CD4-positive, CD25-positive, alpha-beta regulatory T cell (primary cell): Measurements from ENCODE around the gene VAMP1. TPM values are rescaled to one million over a fixed set of nuclear protein-coding genes. Genes with fewer than 3 reads are reported as not detected.
"Not testable (repeated sequence)": the region's sequence is repeated elsewhere in the genome, so short reads cannot be mapped to it uniquely, and the experiment has no call there.

ENCODE experiments used
- ATAC-seq, 2 donors: fragments of 150-1000 bp; cut with Tn5 transposase; one replicate each; pipeline ENCODE4 v1.10.0; 2021; ENCODE audit warnings: low read depth in 2 of 2, moderate number of reproducible peaks in 2 of 2, moderate library complexity in 1 of 2
- DNase-seq, 3 donors: peaks; one replicate each; pipeline versions ENCODE4 v3.0.0 to v3.0.0-alpha.2; 2012 to 2022; ENCODE audit warnings: mixed read lengths in 1 of 3
- H3K27ac ChIP-seq: one replicate; pipeline ENCODE4 v1.7.0; 2013; ENCODE audit warnings: mild to moderate bottlenecking, low read length; ENCODE audit not compliant: insufficient read depth, poor library complexity, severe bottlenecking
- H3K27me3 ChIP-seq: one replicate; pipeline ENCODE4 v1.7.0; 2013; ENCODE audit warnings: low read length; ENCODE audit not compliant: control insufficient read depth, insufficient read depth
- H3K36me3 ChIP-seq: one replicate; pipeline ENCODE4 v1.7.0; 2013; ENCODE audit warnings: mild to moderate bottlenecking, low read length, moderate library complexity; ENCODE audit not compliant: control insufficient read depth, insufficient read depth
- H3K4me1 ChIP-seq: 2 replicates; pipeline ENCODE4 v1.7.0; 2013; ENCODE audit warnings: mild to moderate bottlenecking, low read length; ENCODE audit not compliant: insufficient read depth, control insufficient read depth, poor library complexity, severe bottlenecking
- H3K4me3 ChIP-seq: one replicate; pipeline ENCODE4 v1.7.0; 2013; ENCODE audit warnings: low read depth, mild to moderate bottlenecking, low read length, moderate library complexity
- H3K9me3 ChIP-seq, 2 experiments: 1 replicate in 1 of 2; 2 replicates in 1 of 2; pipeline ENCODE4 v1.7.0; 2013; ENCODE audit warnings: low read length in 2 of 2, mild to moderate bottlenecking in 1 of 2, moderate library complexity in 1 of 2; ENCODE audit not compliant: control insufficient read depth in 2 of 2
- H3K27ac Mint-ChIP-seq, 3 donors: one replicate each; pipeline ENCODE4 v1.8.0; 2020 to 2022; ENCODE audit warnings: mild to moderate bottlenecking in 3 of 3, mixed read lengths in 3 of 3, moderate library complexity in 2 of 3
- H3K27me3 Mint-ChIP-seq: one replicate; pipeline ENCODE4 v1.8.0; 2022; ENCODE audit warnings: mild to moderate bottlenecking, mixed read lengths
- H3K36me3 Mint-ChIP-seq: one replicate; pipeline ENCODE4 v1.8.0; 2020; ENCODE audit warnings: mixed read lengths
- H3K4me1 Mint-ChIP-seq, 4 donors: one replicate each; pipeline ENCODE4 v1.8.0; 2020 to 2022; ENCODE audit warnings: mixed read lengths in 4 of 4, mild to moderate bottlenecking in 1 of 4
- H3K4me3 Mint-ChIP-seq, 4 donors: one replicate each; pipeline ENCODE4 v1.8.0; 2020 to 2022; ENCODE audit warnings: mild to moderate bottlenecking in 4 of 4, mixed read lengths in 4 of 4, moderate library complexity in 3 of 4
- H3K9me3 Mint-ChIP-seq, 7 donors: one replicate each; pipeline ENCODE4 v1.8.0; 2020 to 2022; ENCODE audit warnings: mixed read lengths in 7 of 7, mild to moderate bottlenecking in 3 of 7, moderate library complexity in 2 of 7
- polyA plus RNA-seq, 4 donors: library from polyadenylated mRNA; unstranded; fragments of 300-500 nt; fragmentation: Illumina TruSeq; gene quantifications; one replicate each; pipeline ENCODE4 v1.2.3, GENCODE V29; 2021
- total RNA-seq: library from RNA; stranded (reverse); gene quantifications from one replicate; pipeline ENCODE4 v1.2.3, GENCODE V29; 2022

VAMP1 gene
- total and polyA plus RNA-seq, 5 donors from 2014 or later, result 9.8 to 67.3 (median 13.6) TPM

DNA sequence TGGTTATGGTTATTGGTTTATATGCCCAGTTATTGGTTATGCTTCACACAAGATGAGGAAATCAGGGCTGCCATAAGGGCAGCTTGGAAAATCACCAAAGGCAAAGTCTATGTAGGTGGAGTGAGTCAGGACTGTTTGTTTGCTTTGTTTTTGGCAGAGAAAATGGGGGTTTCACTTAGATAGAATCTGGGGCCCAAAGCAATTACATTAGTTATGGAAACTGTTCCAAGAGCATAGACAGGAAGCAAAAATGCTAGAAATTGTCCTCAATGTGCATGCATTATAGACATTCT, 2.2 kb downstream of the VAMP1 start:
- H3K9me3 ChIP-seq, result no peaks in the 10 kb centered on the region
- ATAC-seq, result no peak
- H3K9me3 Mint-ChIP-seq, result no peaks in the 10 kb centered on the region
- H3K4me3 ChIP-seq, result peak overlapping the region; percentile 95
- H3K36me3 ChIP-seq, result peaks cover 22% of the 10 kb centered on the region
- peaks cover 34% of the 10 kb centered on the region for H3K36me3 Mint-ChIP-seq
- H3K27me3 ChIP-seq, result no peaks in the 10 kb centered on the region
- peak overlapping the region; percentile 48 to 95 (median 92) for H3K27ac Mint-ChIP-seq
- peaks cover 4% of the 10 kb centered on the region for H3K27me3 Mint-ChIP-seq
- H3K27ac ChIP-seq, result peak overlapping the region; percentile 48
- H3K4me1 Mint-ChIP-seq, result peaks cover 23 to 68% (median 57%) of the 10 kb centered on the region in 4 donors
- peak overlapping the region; percentile 91 to 99 (median 96) for H3K4me3 Mint-ChIP-seq
- DNase-seq, result no peak
- peaks cover 63% of the 10 kb centered on the region for H3K4me1 ChIP-seq

DNA sequence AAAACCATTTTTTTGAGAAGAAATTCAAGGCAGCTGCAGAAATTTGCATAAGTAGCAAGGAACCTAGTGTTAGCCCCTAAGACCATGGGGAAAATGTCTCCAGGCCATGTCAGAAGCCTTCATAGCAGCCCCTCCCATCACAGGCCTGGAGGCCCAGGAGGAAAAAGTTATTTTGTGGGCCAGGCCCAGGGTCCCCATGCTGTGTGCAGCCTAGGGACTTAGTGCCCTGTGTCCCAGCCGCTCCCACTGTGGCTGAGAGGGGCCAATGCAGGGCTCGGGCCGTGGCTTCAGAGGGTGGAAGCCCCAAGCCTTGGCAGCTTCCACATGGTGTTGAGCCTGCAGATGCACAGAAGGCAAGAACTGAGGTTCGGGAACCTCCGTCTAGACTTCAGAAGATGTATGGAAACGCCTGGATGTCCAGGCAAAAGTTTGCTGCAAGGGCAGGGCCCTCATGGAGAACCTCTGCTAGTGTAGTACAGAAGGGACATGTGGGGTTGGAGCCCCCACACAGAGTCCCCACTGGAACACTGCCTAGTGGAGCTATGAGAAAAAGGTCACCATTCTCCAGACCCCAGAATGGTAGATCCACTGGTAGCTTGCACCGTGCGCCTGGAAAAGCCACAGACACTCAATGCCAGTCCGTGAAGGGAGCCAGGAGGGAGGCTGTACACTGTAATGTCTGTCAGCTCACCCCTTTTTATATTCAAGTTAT, 2.8 kb downstream of the VAMP1 start:
- Mint-ChIP-seq H3K27ac (peak overlapping the region; percentile 82 to 95 (median 92)), H3K4me1 (peaks cover 27 to 73% (median 62%) of the 10 kb centered on the region in 4 donors), H3K4me3 (peak overlapping the region; percentile 91 to 99 (median 96)), H3K36me3 (peaks cover 35% of the 10 kb centered on the region)
- H3K27me3 Mint-ChIP-seq, H3K9me3 ChIP-seq, ATAC-seq, DNase-seq, H3K9me3 Mint-ChIP-seq, H3K27me3 ChIP-seq: not testable (repeated sequence)
- H3K27ac ChIP-seq, result peak overlapping the region; percentile 48
- peaks cover 22% of the 10 kb centered on the region for H3K36me3 ChIP-seq
- H3K4me1 ChIP-seq, result peaks cover 68% of the 10 kb centered on the region
- H3K4me3 ChIP-seq, result peak overlapping the region; percentile 95

DNA sequence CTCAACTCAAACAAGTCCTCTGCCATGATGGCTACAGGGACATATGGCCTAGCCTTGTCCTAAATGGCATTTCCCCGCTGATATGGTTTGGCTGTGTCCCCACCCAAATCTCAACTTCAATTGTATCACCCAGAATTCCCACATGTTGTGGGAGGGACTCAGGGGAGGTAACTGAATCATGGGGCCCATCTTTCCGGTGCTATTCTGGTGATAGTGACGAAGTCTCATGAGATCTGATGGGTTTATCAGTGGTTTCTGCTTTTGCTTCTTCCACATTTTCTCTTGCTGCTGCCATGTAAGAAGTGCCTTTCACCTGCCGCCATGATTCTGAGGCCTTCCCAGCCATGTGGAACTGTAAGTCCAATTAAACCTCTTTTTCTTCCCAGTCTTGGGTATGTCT, 3.7 kb downstream of the VAMP1 start:
- H3K27me3 ChIP-seq, H3K27ac ChIP-seq, ATAC-seq: not testable (repeated sequence)

DNA sequence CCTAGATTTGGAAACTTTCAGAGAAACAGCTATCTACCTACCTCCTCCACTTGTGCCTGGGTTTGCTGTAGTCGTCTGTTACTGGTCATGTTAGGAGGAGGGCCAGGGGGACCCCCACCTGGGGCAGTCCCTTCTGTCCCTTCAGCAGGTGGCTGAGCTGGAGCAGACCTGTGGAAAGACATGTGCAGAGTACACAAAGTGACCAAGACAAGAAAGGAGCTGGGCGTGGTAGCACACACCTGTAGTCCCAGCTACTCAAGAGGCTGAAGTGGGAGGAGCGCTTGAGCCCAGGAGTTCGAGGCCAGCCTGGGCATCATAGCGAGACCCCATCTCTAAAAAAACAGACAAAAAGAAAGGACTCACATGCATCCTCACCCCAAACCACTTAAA, 4.3 kb downstream of the VAMP1 start:
- Histone ChIP-seq H3K9me3 (no peaks in the 10 kb centered on the region), H3K4me1 (peaks cover 81% of the 10 kb centered on the region), H3K4me3 (no peak overlapping the region), H3K36me3 (peaks cover 25% of the 10 kb centered on the region), H3K27ac (peak overlapping the region; percentile 96), H3K27me3 (no peaks in the 10 kb centered on the region)
- peaks cover 43% of the 10 kb centered on the region for H3K36me3 Mint-ChIP-seq
- H3K27me3 Mint-ChIP-seq, result no peaks in the 10 kb centered on the region
- no peak for ATAC-seq
- no peak for DNase-seq
- peak overlapping the region; percentile 77 to 98 (median 95) for H3K27ac Mint-ChIP-seq
- peaks cover 34 to 86% (median 74%) of the 10 kb centered on the region in 4 donors for H3K4me1 Mint-ChIP-seq
- peak overlapping the region in 3 of 4 donors; percentile 21 to 40 (median 25) for H3K4me3 Mint-ChIP-seq
- H3K9me3 Mint-ChIP-seq, result no peaks in the 10 kb centered on the region

More for the DNA sequence above, 3.7 kb downstream of the VAMP1 start:
- DNase-seq, H3K9me3 Mint-ChIP-seq, H3K9me3 ChIP-seq, H3K27me3 Mint-ChIP-seq, H3K4me3 ChIP-seq: not testable (repeated sequence)
- peaks cover 78% of the 10 kb centered on the region for H3K4me1 ChIP-seq
- H3K36me3 ChIP-seq, result peaks cover 22% of the 10 kb centered on the region
- Mint-ChIP-seq H3K36me3 (peaks cover 41% of the 10 kb centered on the region), H3K4me3 (peak overlapping the region in 3 of 4 donors; percentile 26 to 68 (median 62)), H3K4me1 (peaks cover 33 to 83% (median 70%) of the 10 kb centered on the region in 4 donors), H3K27ac (peak overlapping the region; percentile 64 to 82 (median 75))

DNA sequence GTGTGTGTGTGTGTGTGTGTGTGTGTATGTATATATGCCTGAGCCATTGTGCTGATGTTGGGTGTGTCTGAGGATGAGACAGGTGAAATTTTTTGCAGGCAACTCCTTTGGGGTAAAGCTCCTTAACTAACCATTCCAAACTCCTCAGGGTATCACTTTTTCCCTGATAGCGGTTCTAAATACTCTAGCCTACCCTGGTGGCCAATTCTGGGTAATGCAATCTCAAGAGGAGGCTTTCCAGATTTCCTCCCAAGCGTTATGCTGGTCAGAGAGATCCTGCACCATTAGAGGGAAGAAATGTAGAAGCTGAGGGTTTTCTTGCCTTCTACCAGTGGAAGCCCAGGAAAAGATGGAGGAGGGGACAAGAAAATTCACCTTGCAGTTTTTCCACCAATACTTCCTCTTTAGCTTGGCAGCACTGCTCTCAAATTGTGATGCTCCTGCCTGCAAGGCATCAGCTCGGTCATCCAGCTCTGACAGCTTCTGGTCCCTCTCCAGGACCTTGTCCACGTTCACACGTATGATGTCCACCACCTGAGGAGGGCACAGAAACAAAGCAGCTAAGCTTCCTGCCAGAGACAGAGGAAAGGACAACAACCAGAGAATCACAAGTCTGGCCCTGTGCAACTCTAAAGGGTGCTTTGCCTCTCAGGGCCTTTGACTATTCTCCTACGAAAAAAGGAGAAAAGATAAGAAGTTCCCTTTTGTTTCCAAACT, 4.9 kb downstream of the VAMP1 start:
- DNase-seq (peak in 2 of 3 donors; percentile 63 to 71), ATAC-seq (no peak)
- Mint-ChIP-seq H3K27ac (peak overlapping the region; percentile 91 to 98 (median 95)), H3K4me3 (peak overlapping the region; percentile 22 to 86 (median 73)), H3K36me3 (peaks cover 48% of the 10 kb centered on the region), H3K9me3 (no peaks in the 10 kb centered on the region), H3K27me3 (no peaks in the 10 kb centered on the region), H3K4me1 (peaks cover 39 to 89% (median 78%) of the 10 kb centered on the region in 4 donors)
- Histone ChIP-seq H3K27ac (peak overlapping the region; percentile 96), H3K9me3 (no peaks in the 10 kb centered on the region), H3K27me3 (no peaks in the 10 kb centered on the region), H3K4me3 (no peak overlapping the region), H3K36me3 (peaks cover 29% of the 10 kb centered on the region), H3K4me1 (peaks cover 84% of the 10 kb centered on the region)

DNA sequence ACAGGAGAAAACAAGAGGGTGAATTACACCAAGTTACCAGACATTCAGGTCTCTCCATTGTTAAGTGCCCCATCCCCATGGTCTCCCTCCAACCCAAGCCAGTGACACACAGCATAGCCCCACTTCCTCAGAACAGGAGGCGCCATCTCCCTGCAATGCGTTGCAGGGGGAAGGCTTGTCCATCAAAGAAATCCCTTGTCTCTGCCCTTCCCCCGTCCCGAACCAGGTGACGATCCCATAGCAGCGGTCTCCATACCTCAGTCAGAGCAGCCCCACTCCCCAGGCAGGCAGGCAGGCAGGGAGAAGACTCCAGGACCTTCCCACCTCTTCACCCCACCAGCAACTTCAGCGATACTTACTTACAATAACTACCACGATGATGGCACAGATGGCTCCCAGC, 5.9 kb downstream of the VAMP1 start:
- Mint-ChIP-seq H3K27ac (peak overlapping the region; percentile 95 to 99 (median 96)), H3K36me3 (peaks cover 49% of the 10 kb centered on the region), H3K9me3 (no peaks in the 10 kb centered on the region), H3K27me3 (no peaks in the 10 kb centered on the region), H3K4me1 (peaks cover 40 to 95% (median 80%) of the 10 kb centered on the region in 4 donors), H3K4me3 (peak overlapping the region; percentile 39 to 90 (median 74))
- H3K27ac ChIP-seq, result peak overlapping the region; percentile 96
- no peak for ATAC-seq
- peak overlapping the region; percentile 17 for H3K4me3 ChIP-seq
- H3K27me3 ChIP-seq, result no peaks in the 10 kb centered on the region
- no peak for DNase-seq
- peaks cover 32% of the 10 kb centered on the region for H3K36me3 ChIP-seq
- no peaks in the 10 kb centered on the region for H3K9me3 ChIP-seq
- H3K4me1 ChIP-seq, result peaks cover 85% of the 10 kb centered on the region

DNA sequence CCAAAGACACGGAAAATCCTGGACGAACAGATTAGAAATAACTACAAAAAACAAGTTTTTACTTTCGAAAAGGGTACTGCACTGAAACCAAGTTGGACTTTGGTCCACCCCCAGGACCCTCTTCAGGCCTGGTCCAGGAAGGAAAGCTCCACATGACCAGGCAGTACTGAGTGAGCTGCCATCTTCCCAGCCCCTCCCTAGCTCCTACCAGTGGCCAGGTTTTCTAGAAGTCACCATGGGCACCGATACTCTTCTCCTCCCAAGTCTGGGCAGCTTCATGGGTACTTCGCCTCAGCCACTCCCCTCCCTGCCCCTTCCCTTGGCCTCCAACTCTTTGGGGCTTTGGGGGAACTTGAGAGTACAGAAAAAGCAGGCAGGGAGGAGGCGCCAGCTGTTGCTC, 6.6 kb downstream of the VAMP1 start:
- H3K4me3 ChIP-seq, result peak overlapping the region; percentile 74
- Mint-ChIP-seq H3K4me3 (peak overlapping the region; percentile 83 to 90 (median 85)), H3K27me3 (no peaks in the 10 kb centered on the region), H3K27ac (peak overlapping the region; percentile 95 to 99 (median 96)), H3K36me3 (peaks cover 55% of the 10 kb centered on the region), H3K4me1 (peaks cover 45 to 95% (median 78%) of the 10 kb centered on the region in 4 donors), H3K9me3 (no peaks in the 10 kb centered on the region)
- no peak for DNase-seq
- H3K27ac ChIP-seq, result peak overlapping the region; percentile 96
- no peaks in the 10 kb centered on the region for H3K27me3 ChIP-seq
- peaks cover 78% of the 10 kb centered on the region for H3K4me1 ChIP-seq
- ATAC-seq, result no peak
- H3K36me3 ChIP-seq, result peaks cover 37% of the 10 kb centered on the region
- H3K9me3 ChIP-seq, result no peaks in the 10 kb centered on the region
